NCI-H1048 (cell line): ENCODE data around the gene CYYR1.
"Not testable (repeated sequence)": the region's sequence is repeated elsewhere in the genome, so short reads cannot be mapped to it uniquely, and the experiment has no call there.

Source experiments
- DNase-seq: peaks from one replicate; lab custom pipeline; 2025; lab: John Stamatoyannopoulos, UW

CYYR1 gene

GRCh38 chr21:26489781-26490180 lies 83.3 kb downstream of the CYYR1 start:
- DNase-seq: no peak

GRCh38 chr21:26487981-26488480 lies 85.1 kb downstream of the CYYR1 start:
- DNase-seq: no peak

DNA sequence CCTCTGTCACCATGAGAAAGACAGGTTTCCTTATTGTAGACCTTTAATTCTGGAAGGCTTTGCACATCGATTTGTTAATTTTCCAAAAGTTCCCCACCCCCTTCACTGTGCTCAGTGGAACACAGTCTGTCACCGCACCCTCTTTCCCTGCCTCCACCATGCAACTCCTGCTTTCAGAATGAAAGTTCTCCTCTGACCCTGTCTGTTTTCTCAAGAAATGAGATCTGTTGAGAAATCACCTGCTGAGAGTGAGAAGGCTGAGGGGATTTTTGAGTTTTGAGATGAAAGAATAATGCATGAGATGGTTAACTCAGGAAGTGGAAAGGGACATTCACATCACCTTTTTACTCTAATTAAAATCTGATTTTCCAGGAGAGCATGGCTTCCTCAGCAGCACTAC lies 99.6 kb downstream of the CYYR1 start:
- no peak for DNase-seq

GRCh38 chr21:26471099-26471471 lies 102.0 kb downstream of the CYYR1 start:
- DNase-seq: no peak

DNA sequence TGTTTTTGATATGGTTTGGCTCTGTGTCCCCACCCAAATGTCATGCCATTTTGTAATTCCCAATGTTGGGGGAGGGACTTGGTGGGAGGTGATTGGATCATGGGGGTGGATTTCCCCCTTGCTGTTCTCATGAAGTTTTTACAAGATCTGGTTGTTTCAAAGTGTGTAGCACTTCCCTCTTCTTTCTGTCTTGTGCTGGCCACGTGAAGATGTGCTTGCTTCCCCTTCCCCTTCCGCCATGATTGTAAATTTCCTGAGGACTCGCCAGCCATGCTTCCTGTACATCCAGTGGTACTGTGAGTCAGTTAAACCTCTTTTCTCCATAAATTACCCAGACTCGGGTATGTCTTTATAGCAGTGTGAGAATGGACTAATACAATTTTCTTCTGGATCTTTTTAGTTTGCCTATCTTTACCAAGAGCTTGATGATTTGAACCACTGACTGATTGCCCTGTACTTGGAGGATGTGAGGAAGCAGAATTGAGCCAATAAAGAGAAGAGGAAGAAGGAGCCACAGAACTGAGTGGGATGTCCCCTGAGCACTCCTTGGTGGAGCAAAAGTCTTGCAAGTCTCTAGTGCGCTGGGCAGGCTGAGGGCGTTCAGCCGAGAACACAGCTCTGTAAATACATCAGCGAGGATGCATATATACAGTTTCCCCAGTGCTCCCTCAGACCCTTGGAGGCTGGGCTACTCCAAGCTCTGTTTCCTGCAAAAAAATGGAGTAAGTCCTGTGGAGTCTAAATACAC lies 102.6 kb downstream of the CYYR1 start:
- DNase-seq: no peak

- no peak for DNase-seq
These were observed 103.3 kb downstream of the CYYR1 start for GRCh38 chr21:26469789-26470188.

- DNase-seq: no peak
These were observed 107.2 kb downstream of the CYYR1 start for GRCh38 chr21:26465916-26466315.

GRCh38 chr21:26461500-26461899 lies 111.6 kb downstream of the CYYR1 start:
- DNase-seq: no peak

DNA sequence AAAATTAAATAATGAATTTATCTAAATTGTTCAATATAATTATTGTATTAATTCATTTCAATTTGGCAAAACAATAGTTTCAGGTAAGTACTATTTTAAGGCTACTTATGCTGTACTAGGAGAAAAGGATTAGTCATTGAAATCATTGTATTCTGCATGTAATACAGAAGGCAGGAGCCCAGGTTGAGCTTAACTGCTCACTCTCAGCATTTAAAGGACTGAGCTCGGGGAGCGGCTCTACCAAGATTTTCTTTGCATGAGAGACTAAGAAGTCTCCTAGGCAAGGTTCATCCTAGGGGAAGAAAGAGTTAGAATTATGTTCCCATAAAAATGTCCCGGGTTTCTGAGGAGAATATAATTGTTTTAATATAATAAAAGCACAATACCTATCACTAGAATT lies 112.5 kb downstream of the CYYR1 start:
- no peak for DNase-seq

DNA sequence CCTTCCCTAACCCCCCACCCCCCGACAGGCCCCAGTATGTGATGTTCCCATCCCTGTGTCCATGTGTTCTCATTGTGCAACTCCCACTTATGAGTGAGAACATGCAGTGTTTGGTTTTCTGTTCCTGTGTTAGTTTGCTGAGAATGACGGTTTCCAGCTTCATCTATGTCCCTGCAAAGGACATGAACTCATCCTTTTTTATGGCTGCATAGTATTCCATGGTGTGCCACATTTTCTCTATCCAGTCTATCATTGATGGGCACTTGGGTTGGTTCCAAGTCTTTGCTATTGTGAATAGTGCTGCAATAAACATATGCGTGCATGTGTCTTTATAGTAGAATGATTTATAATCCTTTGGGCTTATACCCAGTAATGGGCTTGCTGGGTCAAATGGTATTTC lies 114.2 kb downstream of the CYYR1 start:
- DNase-seq: not testable (repeated sequence)

DNA sequence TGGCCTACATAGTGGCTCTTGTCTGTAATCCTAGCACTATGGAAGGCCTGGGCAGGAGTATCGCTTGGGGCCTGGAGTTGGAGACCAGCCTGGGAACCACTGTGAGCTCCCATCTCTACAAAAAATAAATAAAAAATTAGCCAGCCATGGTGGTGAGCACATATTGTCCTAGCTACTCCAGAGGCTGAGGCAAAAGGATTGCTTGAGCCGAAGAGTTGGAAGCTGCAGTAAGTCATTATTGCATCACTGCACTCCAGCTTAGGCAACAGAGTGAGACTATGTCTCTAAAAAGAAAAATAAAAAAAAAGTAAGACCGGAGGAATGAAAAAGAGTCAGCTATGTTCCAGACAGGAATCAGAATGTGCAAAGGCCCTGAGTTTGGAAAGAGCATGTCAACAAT lies 115.3 kb downstream of the CYYR1 start:
- DNase-seq: no peak

- no peak for DNase-seq
These were observed 119.8 kb downstream of the CYYR1 start for GRCh38 chr21:26453267-26453666.

- no peak for DNase-seq
These were observed 121.9 kb downstream of the CYYR1 start for GRCh38 chr21:26451081-26451740.

GRCh38 chr21:26449161-26449560 lies 123.9 kb downstream of the CYYR1 start:
- DNase-seq: no peak

- DNase-seq: no peak
These were observed 124.3 kb downstream of the CYYR1 start for GRCh38 chr21:26448751-26449150.

GRCh38 chr21:26447932-26448475 lies 125.1 kb downstream of the CYYR1 start:
- no peak for DNase-seq

DNA sequence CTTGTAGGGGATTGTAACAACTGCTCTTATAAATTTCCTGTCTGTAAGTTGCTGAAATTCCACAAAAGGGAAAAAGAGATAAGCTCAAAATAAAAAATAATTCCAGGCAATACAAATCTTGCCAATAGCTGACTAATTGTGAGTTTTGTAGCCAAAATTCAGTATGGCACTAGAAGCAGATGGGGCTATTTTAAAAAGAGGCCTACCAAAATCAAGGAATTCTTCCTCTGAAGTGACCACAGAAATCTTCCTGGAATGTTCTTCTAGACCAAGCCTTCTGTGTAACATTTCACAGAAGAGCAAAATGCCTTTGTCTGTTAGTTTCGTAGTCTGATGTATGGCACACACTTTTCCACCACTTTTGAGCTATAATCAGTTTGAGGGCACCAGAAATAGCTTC lies 127.6 kb downstream of the CYYR1 start:
- DNase-seq: no peak

- DNase-seq: no peak
These were observed 128.4 kb downstream of the CYYR1 start for GRCh38 chr21:26444646-26445045.

- DNase-seq: no peak
These were observed 129.2 kb downstream of the CYYR1 start for GRCh38 chr21:26443867-26444266.

DNA sequence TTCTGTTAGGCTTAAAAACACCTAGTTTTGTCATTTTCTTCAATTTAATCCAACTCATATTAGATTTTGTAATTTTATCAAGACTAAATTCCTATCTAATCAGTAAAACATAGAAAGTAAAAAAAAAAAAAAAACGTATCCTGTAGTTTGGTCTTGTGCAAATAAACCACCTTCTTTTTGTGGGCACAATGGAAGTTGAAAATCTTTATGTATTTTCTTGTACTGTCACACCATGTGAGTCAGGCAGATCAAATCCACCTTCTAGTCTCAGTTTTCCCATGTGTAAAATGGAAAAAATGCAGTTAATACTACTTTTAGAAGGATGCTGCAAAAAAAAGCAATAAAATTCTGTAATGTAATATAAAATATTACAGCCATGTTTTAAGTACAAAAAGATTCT lies 129.8 kb downstream of the CYYR1 start:
- no peak for DNase-seq

GRCh38 chr21:26441149-26441548 lies 131.9 kb downstream of the CYYR1 start:
- DNase-seq: no peak

DNA sequence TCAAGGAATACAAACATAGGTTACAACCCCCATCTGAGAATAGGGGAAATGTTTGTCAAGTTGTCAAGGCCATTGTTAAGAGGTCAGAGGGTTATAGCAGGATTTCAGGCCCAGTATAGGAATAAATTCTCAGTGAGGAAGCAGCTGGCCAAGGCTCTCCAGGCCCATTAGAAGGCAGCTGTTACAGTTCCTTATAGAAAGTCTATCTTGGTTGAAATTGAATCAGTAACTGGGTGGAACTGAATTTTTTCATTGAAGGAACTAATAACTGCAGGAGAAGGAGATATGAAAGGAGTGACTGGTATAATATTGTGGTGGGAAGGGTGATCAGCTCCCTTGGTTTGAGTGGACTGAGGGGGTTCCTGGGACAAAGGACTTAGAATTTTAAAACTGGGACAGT lies 134.1 kb downstream of the CYYR1 start:
- DNase-seq: no peak

DNA sequence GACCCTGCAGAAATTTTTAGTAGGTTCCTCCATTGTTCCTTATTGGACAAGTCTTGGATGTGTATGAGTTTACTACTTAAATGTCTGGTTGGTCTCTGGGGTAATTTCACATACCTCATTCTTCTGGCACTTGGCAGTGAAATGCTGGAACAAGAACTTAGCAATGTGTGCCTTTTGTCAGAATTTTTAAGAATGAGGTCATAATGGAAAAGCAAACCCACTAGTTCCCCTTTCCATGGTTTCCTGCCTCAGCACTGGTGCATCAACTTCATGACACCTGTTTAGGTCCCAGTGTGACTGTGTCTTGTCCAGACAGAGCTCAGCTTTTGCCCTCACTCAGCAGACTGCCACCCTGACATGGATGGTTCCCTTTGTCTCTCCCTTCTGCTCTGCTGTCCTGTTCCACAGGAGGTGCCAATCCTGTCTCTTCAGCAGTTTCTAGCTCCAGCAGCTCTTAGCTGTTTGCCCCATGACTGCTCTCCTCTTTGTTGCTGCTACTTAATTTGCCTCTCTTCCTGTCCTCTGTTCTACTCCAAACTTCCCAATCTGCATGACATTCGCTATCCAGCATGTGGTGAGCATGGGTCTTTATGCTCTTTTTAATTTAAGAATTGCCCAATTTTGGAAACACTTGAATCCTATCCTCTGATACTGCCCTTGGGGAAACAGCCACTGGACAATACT lies 135.6 kb downstream of the CYYR1 start:
- DNase-seq: no peak
